Transverse colon (tissue), 3 donors: ENCODE results near the gene CEP83.

Experiments used
- POLR2A ChIP-seq: fragments of 450-650 bp; IDR thresholded peaks from one replicate; pipeline ENCODE4 v1.6.1; 2016; ENCODE audit warnings: antibody characterized with exemption, mild to moderate bottlenecking, moderate library complexity
- TF ChIP-seq, protein P1 (sequence below), 5 experiments: fragments of 200-600 bp in 3 of 5; fragments of 450-650 bp in 2 of 5; sonication (generic) in 3 of 5; IDR thresholded peaks; 1 replicate in 2 of 5; 2 replicates in 3 of 5; pipeline ENCODE4 v1.5.1; 2016 to 2017; ENCODE audit warnings: antibody characterized with exemption in 5 of 5, inconsistent platforms in 3 of 5, mild to moderate bottlenecking in 2 of 5, moderate library complexity in 1 of 5

DNA sequence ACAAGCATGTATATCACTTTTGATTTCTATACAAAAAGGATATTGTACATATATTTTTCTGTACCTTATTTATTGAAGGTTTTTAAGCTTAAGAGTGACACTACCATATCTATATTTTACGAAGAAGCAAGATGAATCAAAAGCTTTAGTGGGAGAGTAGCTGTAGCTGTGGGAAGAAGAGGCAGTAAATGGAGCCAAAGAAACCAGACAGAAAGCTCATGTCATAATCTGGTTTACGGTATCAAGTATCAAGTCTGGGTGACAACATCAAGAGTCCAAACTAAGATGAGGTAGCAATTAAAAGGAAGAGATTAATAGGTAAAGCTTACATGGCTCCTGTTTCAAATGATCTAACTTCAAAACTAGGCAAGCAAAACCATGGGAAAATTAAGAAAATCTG, 54.8 kb downstream of the CEP83 start:
- TF ChIP-seq, protein P1, sequence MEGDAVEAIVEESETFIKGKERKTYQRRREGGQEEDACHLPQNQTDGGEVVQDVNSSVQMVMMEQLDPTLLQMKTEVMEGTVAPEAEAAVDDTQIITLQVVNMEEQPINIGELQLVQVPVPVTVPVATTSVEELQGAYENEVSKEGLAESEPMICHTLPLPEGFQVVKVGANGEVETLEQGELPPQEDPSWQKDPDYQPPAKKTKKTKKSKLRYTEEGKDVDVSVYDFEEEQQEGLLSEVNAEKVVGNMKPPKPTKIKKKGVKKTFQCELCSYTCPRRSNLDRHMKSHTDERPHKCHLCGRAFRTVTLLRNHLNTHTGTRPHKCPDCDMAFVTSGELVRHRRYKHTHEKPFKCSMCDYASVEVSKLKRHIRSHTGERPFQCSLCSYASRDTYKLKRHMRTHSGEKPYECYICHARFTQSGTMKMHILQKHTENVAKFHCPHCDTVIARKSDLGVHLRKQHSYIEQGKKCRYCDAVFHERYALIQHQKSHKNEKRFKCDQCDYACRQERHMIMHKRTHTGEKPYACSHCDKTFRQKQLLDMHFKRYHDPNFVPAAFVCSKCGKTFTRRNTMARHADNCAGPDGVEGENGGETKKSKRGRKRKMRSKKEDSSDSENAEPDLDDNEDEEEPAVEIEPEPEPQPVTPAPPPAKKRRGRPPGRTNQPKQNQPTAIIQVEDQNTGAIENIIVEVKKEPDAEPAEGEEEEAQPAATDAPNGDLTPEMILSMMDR (IDR thresholded peaks at IDR 0.05), result no peak
- no peak for TF ChIP-seq POLR2A
